Heart right ventricle (tissue), 16 donors: ENCODE results near the gene OR2A7. TPM values are rescaled to one million over a fixed set of nuclear protein-coding genes. Genes with fewer than 3 reads are reported as not detected.
"Not testable (repeated sequence)": the region's sequence is repeated elsewhere in the genome, so short reads cannot be mapped to it uniquely, and the experiment has no call there.

Experiments used
- ATAC-seq, 8 donors: fragments of 200-7000 bp; cut with Tn5 transposase; one replicate each; pipeline ENCODE4 v1.9.1; 2020; ENCODE audit warnings: mild to moderate bottlenecking in 8 of 8, moderate library complexity in 8 of 8, moderate number of reproducible peaks in 1 of 8
- DNase-seq, 2 donors: peaks; one replicate each; pipeline ENCODE4 v3.0.0-alpha.2; 2020
- H3K27ac ChIP-seq, 10 donors: fragments of 200-600 bp; sonication (generic) in 2 of 10; one replicate each; pipeline versions ENCODE4 v1.5.0 to v1.8.0; 2020 to 2022; ENCODE audit warnings: mild to moderate bottlenecking in 3 of 10
- H3K27me3 ChIP-seq, 7 donors: fragments of 200-600 bp; one replicate each; pipeline ENCODE4 v1.8.0; 2021 to 2022; ENCODE audit warnings: mild to moderate bottlenecking in 2 of 7
- H3K36me3 ChIP-seq, 9 donors: fragments of 200-600 bp; sonication (generic) in 1 of 9; one replicate each; pipeline versions ENCODE4 v1.5.0 to v1.8.0; 2020 to 2022; ENCODE audit warnings: mild to moderate bottlenecking in 2 of 9
- H3K4me1 ChIP-seq, 9 donors: fragments of 200-600 bp; sonication (generic) in 1 of 9; one replicate each; pipeline versions ENCODE4 v1.5.0 to v1.8.0; 2020 to 2022; ENCODE audit warnings: mild to moderate bottlenecking in 4 of 9
- H3K4me3 ChIP-seq, 10 donors: fragments of 200-600 bp; sonication (generic) in 2 of 10; one replicate each; pipeline versions ENCODE4 v1.5.0 to v1.8.0; 2020 to 2022; ENCODE audit warnings: mild to moderate bottlenecking in 7 of 10, moderate library complexity in 2 of 10
- H3K9me3 ChIP-seq, 11 donors: fragments of 200-600 bp in 10 of 11; sonication (generic) in 2 of 11; one replicate each; pipeline versions ENCODE4 v1.5.0 to v1.8.0; 2013 to 2022; ENCODE audit warnings: mild to moderate bottlenecking in 2 of 11, control low read depth in 1 of 11, moderate library complexity in 1 of 11
- WGBS, 2 donors: extraction: QIAGEN DNeasy Blood & Tissue Kit; methylation state at CpG; one replicate each; pipeline ENCODE4 v1.1.7; 2013; ENCODE audit warnings: inconsistent platforms in 1 of 2; 5-methylcytosine and 5-hydroxymethylcytosine counted together
- intact Hi-C, 10 donors: fragments of 100-400 bp; cut with DNase I; formaldehyde crosslinking; loops; one replicate each; pipeline versions ENCODE4 v1.11.1 to v1.14.2; 2022
- polyA plus RNA-seq, 2 donors: library from polyadenylated mRNA; stranded (reverse); fragments of 200-250 nt; gene quantifications; one replicate each; pipeline ENCODE4 v1.2.3, GENCODE V29; 2013
- total RNA-seq, 10 donors: library from RNA; stranded (reverse); fragmentation: NEBNext Ultra II Directional in 3 of 10; extraction: Animal tissue kit (Norgen Biotek cat#: 25700) in 3 of 10; gene quantifications; one replicate each; pipeline versions ENCODE4 v1.2.1 to v1.2.4, GENCODE V29; 2021 to 2023
- donor health status: Arrhythmogenic right ventricular cardiomyopathy.
- donor health status: ischemic (EF 13 %, LVEDD 7.1; RV severe dilation, severe dysfunction).
- donor health status: healthy with polysubstance abuse.
- donor health status: DM: no; HTN: yes; CAD: no.
- donor health status: DM: no; HTN: no; CAD: no.
- donor health status: ischemic (EF 25% LVEDD 6.9; RV normal size, moderate dysfunction).
- donor health status: ischemic (EF 25% LVEDD 5.7; RV mildly dilated, moderate dysfunction).
- donor health status: healthy.
- donor health status: DM: yes; HTN: yes; CAD: no.
- donor health status: Ischemic cardiomyopathy.
- donor health status: ischemic (EF 35%, LVEDD 5.7; RV mildly dilated, moderate dysfunction).
- donor health status: nonischemic (EF 11% LVEDD 7.7; RV severe dilation, severe dysfunction).
- donor health status: DM: yes; HTN: yes; CAD: no.
- donor health status: PGD.
- donor health status: ischemic (EF 29% LVEDD 5.4; RV normal size, mild dysfunction).
- donor health status: nonischemic (EF 23%, LVEDD 6.1; RV moderate dilation, normal function).

OR2A7 gene
- total and polyA plus RNA-seq, 12 donors: 0.13 to 0.56 (median 0.40) TPM

DNA sequence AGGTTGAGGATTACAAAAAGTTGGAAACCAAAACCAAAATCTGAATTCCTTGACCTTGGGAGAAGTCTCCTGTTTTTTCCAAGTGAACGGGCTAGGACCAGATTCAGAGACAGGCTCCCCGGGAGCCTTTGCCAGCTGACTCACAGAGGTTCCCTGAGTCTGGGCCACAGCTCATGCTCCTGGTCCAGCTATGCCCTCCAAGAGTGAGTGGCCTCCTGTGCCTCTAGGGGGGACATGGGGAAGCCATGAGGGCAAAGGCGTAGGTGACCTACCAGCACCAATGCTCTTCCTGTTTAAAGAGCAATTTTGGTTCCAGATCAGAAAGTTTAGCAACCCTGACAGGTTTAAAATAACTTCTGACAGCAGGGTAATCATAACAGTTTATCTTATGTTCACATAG, 35.8 kb downstream of the OR2A7 start:
- H3K27ac ChIP-seq, H3K27me3 ChIP-seq, H3K4me1 ChIP-seq, intact Hi-C loops, H3K9me3 ChIP-seq, DNase-seq, H3K36me3 ChIP-seq, H3K4me3 ChIP-seq: not testable (repeated sequence)
- ATAC-seq: peak in 1 of 8 donors; percentile 20
- 98% methylated on average over 1 of the region's 3 CpGs for WGBS, 2 donors

- 82 to 86% methylated on average over 3 of the region's 4 CpGs for WGBS, 2 donors
- H3K27ac ChIP-seq, H3K36me3 ChIP-seq, H3K27me3 ChIP-seq, DNase-seq, H3K4me3 ChIP-seq, H3K4me1 ChIP-seq, intact Hi-C loops, H3K9me3 ChIP-seq, ATAC-seq: not testable (repeated sequence)
Measured at GRCh38 chr7:144226866-144227265, 37.7 kb downstream of the OR2A7 start.

GRCh38 chr7:144223675-144224074, 40.9 kb downstream of the OR2A7 start:
- H3K27me3 ChIP-seq, H3K4me1 ChIP-seq, H3K9me3 ChIP-seq, H3K27ac ChIP-seq, intact Hi-C loops, H3K4me3 ChIP-seq, ATAC-seq, H3K36me3 ChIP-seq, DNase-seq: not testable (repeated sequence)

DNA sequence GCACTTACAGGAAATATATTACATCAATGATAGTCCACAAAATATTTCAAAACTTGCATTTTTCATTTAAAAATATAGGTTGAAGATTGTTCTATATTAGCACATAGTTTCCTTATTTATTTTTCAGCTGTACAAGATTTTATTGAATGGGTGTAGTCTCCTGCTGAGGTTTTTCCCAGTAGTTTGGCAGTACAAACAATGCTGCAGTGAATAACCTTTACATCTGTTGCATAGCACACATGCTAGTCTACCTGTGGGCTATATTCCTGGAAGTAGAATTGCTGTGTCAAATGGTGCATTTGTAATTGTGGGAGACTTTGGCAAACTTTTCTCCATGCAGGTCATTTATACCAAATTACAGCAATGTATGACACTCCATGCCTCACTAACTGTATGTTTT, 44.1 kb downstream of the OR2A7 start:
- H3K4me1 ChIP-seq, H3K27me3 ChIP-seq, H3K4me3 ChIP-seq, ATAC-seq, intact Hi-C loops, DNase-seq, H3K9me3 ChIP-seq, H3K27ac ChIP-seq, H3K36me3 ChIP-seq: not testable (repeated sequence)

GRCh38 chr7:144219149-144219548, 45.4 kb downstream of the OR2A7 start:
- H3K27ac ChIP-seq, intact Hi-C loops, H3K4me1 ChIP-seq, H3K27me3 ChIP-seq, H3K4me3 ChIP-seq, H3K9me3 ChIP-seq, DNase-seq, ATAC-seq, H3K36me3 ChIP-seq: not testable (repeated sequence)
- WGBS, 2 donors: no CpG with 5 or more reads among the region's 4 CpGs

- H3K27me3 ChIP-seq, DNase-seq, H3K4me3 ChIP-seq, H3K36me3 ChIP-seq, H3K9me3 ChIP-seq, H3K27ac ChIP-seq, intact Hi-C loops, H3K4me1 ChIP-seq, ATAC-seq: not testable (repeated sequence)
- WGBS, 2 donors: 98 to 100% methylated on average over 1 of the region's 1 CpG
Measured at GRCh38 chr7:144218581-144218980, 46.0 kb downstream of the OR2A7 start.

- ATAC-seq: peak in 2 of 8 donors; percentile 9 to 26
- H3K4me3 ChIP-seq, intact Hi-C loops, H3K9me3 ChIP-seq, H3K36me3 ChIP-seq, H3K27me3 ChIP-seq, DNase-seq, H3K27ac ChIP-seq, H3K4me1 ChIP-seq: not testable (repeated sequence)
Measured at GRCh38 chr7:144217200-144217599, 47.4 kb downstream of the OR2A7 start.

Other genes with a start within 250 kb of the OR2A7 start
- gene OR2A5, start 215.8 kb downstream of the OR2A7 start, total RNA-seq: not detected
- not detected for gene OR2A5, start 215.8 kb downstream of the OR2A7 start, polyA plus RNA-seq
- gene OR2A25, start 195.0 kb downstream of the OR2A7 start, total RNA-seq: not detected
- not detected for gene OR2A25, start 195.0 kb downstream of the OR2A7 start, polyA plus RNA-seq
- gene OR2A12, start 178.5 kb downstream of the OR2A7 start, total RNA-seq: not detected
- not detected for gene OR2A12, start 178.5 kb downstream of the OR2A7 start, polyA plus RNA-seq
- gene OR2A2, start 155.2 kb downstream of the OR2A7 start, total RNA-seq: not detected
- gene OR2A2, start 155.2 kb downstream of the OR2A7 start, polyA plus RNA-seq: not detected
- not detected for gene OR2A14, start 141.6 kb downstream of the OR2A7 start, total RNA-seq
- gene OR2A14, start 141.6 kb downstream of the OR2A7 start, polyA plus RNA-seq: not detected
- gene CTAGE4, start 81.3 kb downstream of the OR2A7 start, total RNA-seq: under 1 TPM in 8 of 10 donors, not detected in 2; 0.13 to 0.80 (median 0.24) TPM
- under 1 TPM; 0.03 to 0.59 TPM for gene CTAGE4, start 81.3 kb downstream of the OR2A7 start, polyA plus RNA-seq
- gene ARHGEF35, start 69.0 kb downstream of the OR2A7 start, total RNA-seq: 1 to 10 TPM in 3 of 10 donors, under 1 TPM in 5, not detected in 2; 0.13 to 2.2 (median 0.91) TPM
- gene ARHGEF35, start 69.0 kb downstream of the OR2A7 start, polyA plus RNA-seq: under 1 TPM; 0.41 to 0.66 TPM
- gene OR2A42, start 25.2 kb downstream of the OR2A7 start, total RNA-seq: under 1 TPM in 2 of 10 donors, not detected in 8; 0.05 to 0.07 TPM
- gene OR2A42, start 25.2 kb downstream of the OR2A7 start, polyA plus RNA-seq: under 1 TPM; 0.01 to 0.07 TPM
- under 1 TPM in 4 of 10 donors, not detected in 6; 0.13 to 0.27 (median 0.18) TPM for gene CTAGE8, start 4.5 kb upstream of the OR2A7 start, total RNA-seq
- under 1 TPM; 0.04 to 0.29 TPM for gene CTAGE8, start 4.5 kb upstream of the OR2A7 start, polyA plus RNA-seq
- under 1 TPM in 2 of 10 donors, not detected in 8; 0.15 to 0.20 TPM for gene OR2A1, start 47.6 kb upstream of the OR2A7 start, total RNA-seq
- under 1 TPM in 1 of 2 donors, not detected in 1; 0.01 TPM for gene OR2A1, start 47.6 kb upstream of the OR2A7 start, polyA plus RNA-seq
- 1 to 10 TPM; 1.1 to 3.9 (median 2.0) TPM for gene ARHGEF5, start 90.6 kb upstream of the OR2A7 start, total RNA-seq
- gene ARHGEF5, start 90.6 kb upstream of the OR2A7 start, polyA plus RNA-seq: under 1 TPM; 0.46 to 0.80 TPM
- not detected for gene NOBOX, start 138.9 kb upstream of the OR2A7 start, total RNA-seq
- gene NOBOX, start 138.9 kb upstream of the OR2A7 start, polyA plus RNA-seq: not detected